HL-60 (cell line): Measurements from ENCODE around the gene METAP2.
"Not testable (repeated sequence)": the region's sequence is repeated elsewhere in the genome, so short reads cannot be mapped to it uniquely, and the experiment has no call there.

Experiments used
- DNase-seq, 2 experiments: peaks; one replicate each; pipeline ENCODE4 v3.0.0-alpha.2; 2010 to 2020; ENCODE audit warnings: low read depth in 1 of 2, low spot score in 1 of 2
- H3K27ac ChIP-seq: fragments of 250-450 bp; sonication (Bioruptor Pico); replicated peaks from 2 replicates; pipeline ENCODE4 v1.5.1; 2020; ENCODE audit warnings: mild to moderate bottlenecking, moderate library complexity
- H3K27me3 ChIP-seq: fragments of 250-450 bp; sonication (Bioruptor Pico); 2 replicates; pipeline ENCODE4 v1.5.1; 2021; ENCODE audit warnings: mild to moderate bottlenecking, moderate library complexity; ENCODE audit not compliant: insufficient read depth, poor library complexity, severe bottlenecking
- H3K4me3 ChIP-seq: replicated peaks from 2 replicates; pipeline ENCODE4 v1.5.1; 2011; ENCODE audit warnings: mild to moderate bottlenecking, control low read depth, low read length; ENCODE audit not compliant: insufficient read depth
- GABPA ChIP-seq: IDR thresholded peaks from 2 replicates; pipeline ENCODE4 v1.6.1; 2012; ENCODE audit warnings: low read depth
- POLR2AphosphoS5 ChIP-seq: IDR thresholded peaks from 2 replicates; pipeline ENCODE4 v1.6.1; 2012; ENCODE audit warnings: low read depth
- SPI1 ChIP-seq: IDR thresholded peaks from 2 replicates; pipeline ENCODE4 v1.6.1; 2012; ENCODE audit warnings: low read depth, mild to moderate bottlenecking, borderline replicate concordance
- TF ChIP-seq, protein P1 (sequence below): IDR thresholded peaks from one replicate; pipeline ENCODE4 v1.5.1; 2011; ENCODE audit warnings: low read length, control low read depth, inconsistent platforms; ENCODE audit not compliant: insufficient read depth
- TF ChIP-seq, protein P2 (sequence below): IDR thresholded peaks from 2 replicates; pipeline ENCODE4 v1.6.1; 2012; ENCODE audit warnings: low read depth; ENCODE audit not compliant: insufficient replicate concordance

METAP2 gene

DNA sequence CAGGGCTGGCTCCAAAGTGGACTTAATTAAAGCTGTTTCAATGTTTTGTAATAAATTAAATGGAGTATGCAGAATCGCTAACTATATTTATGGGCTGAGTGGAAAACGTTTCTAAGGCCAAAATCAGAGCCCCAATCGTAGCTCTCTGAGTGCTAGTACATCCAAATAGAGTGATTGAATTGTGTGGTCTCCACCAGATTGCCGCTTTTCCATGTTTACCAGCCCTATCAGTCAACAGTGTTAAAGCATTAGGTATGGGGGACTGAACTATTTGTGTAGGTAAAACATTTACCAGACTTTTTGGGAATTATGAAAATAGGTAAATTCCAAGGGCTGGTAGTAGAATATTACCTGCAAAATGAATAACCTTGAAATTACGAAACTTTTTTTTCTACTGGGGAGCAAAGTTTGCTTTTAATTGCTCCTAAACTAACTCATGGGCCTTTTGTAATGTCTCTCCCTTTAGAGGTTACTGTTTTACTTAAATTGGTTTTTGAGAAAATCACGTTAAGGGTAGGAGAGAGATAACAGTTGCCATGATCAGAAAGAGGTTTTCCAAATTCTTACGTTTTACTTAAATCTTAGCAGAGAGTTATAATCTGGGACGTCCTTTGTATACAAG lies 28.0 kb upstream of the METAP2 start:
- Histone ChIP-seq H3K27me3 (no peaks in the 10 kb centered on the region), H3K4me3 (no peak overlapping the region), H3K27ac (no peak overlapping the region)
- no peak for DNase-seq
- TF ChIP-seq, protein P1, sequence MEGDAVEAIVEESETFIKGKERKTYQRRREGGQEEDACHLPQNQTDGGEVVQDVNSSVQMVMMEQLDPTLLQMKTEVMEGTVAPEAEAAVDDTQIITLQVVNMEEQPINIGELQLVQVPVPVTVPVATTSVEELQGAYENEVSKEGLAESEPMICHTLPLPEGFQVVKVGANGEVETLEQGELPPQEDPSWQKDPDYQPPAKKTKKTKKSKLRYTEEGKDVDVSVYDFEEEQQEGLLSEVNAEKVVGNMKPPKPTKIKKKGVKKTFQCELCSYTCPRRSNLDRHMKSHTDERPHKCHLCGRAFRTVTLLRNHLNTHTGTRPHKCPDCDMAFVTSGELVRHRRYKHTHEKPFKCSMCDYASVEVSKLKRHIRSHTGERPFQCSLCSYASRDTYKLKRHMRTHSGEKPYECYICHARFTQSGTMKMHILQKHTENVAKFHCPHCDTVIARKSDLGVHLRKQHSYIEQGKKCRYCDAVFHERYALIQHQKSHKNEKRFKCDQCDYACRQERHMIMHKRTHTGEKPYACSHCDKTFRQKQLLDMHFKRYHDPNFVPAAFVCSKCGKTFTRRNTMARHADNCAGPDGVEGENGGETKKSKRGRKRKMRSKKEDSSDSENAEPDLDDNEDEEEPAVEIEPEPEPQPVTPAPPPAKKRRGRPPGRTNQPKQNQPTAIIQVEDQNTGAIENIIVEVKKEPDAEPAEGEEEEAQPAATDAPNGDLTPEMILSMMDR = no peak
- TF ChIP-seq, protein P2, sequence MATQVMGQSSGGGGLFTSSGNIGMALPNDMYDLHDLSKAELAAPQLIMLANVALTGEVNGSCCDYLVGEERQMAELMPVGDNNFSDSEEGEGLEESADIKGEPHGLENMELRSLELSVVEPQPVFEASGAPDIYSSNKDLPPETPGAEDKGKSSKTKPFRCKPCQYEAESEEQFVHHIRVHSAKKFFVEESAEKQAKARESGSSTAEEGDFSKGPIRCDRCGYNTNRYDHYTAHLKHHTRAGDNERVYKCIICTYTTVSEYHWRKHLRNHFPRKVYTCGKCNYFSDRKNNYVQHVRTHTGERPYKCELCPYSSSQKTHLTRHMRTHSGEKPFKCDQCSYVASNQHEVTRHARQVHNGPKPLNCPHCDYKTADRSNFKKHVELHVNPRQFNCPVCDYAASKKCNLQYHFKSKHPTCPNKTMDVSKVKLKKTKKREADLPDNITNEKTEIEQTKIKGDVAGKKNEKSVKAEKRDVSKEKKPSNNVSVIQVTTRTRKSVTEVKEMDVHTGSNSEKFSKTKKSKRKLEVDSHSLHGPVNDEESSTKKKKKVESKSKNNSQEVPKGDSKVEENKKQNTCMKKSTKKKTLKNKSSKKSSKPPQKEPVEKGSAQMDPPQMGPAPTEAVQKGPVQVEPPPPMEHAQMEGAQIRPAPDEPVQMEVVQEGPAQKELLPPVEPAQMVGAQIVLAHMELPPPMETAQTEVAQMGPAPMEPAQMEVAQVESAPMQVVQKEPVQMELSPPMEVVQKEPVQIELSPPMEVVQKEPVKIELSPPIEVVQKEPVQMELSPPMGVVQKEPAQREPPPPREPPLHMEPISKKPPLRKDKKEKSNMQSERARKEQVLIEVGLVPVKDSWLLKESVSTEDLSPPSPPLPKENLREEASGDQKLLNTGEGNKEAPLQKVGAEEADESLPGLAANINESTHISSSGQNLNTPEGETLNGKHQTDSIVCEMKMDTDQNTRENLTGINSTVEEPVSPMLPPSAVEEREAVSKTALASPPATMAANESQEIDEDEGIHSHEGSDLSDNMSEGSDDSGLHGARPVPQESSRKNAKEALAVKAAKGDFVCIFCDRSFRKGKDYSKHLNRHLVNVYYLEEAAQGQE = no peak
- TF ChIP-seq POLR2AphosphoS5 (no peak), GABPA (no peak), SPI1 (no peak)

DNA sequence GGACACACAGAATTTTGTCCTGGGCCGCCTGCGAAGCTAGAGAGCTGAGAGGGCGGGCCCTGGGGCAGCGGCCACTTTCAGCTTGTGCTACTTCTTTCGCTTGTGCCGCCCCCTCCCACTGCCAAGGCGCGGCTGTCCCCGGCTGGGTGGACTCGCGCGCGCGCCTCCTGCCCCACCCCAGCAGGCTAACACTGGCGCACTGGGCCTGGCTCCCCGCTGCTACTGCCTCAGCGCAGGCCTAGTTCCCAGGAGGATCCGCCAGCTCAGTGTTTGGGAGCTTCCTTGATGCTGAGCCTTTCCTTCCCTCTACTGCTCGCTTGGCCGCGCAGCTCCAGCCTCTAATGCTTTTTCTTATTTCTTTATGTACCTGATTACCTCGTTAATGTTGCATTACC lies 27.4 kb upstream of the METAP2 start:
- DNase-seq = no peak
- Histone ChIP-seq H3K4me3 (no peak overlapping the region), H3K27me3 (no peaks in the 10 kb centered on the region), H3K27ac (no peak overlapping the region)
- TF ChIP-seq, protein P1 = no peak
- no peak for TF ChIP-seq SPI1
- TF ChIP-seq GABPA = no peak
- TF ChIP-seq, protein P2 = no peak
- no peak for TF ChIP-seq POLR2AphosphoS5

DNA sequence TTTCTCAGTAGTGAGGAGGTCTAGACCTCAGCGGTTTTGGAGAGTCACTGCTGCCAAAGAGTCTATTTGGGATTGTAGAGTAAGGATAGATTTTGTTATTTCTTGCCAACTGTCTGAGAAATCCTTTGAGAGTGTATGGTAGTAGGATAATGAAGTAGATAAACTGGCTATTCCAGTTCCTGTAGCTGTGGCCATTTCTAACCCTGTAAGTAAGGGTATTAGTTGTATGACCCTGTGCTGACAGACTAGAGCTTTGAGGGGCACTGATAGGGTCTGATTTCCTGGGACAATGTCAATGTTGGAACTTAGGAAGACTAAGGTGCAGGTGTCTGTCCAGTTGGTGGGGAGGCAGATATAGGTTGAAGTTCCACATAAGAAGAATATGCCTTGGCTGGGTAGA lies 24.3 kb upstream of the METAP2 start:
- H3K4me3 ChIP-seq, H3K27ac ChIP-seq, H3K27me3 ChIP-seq, DNase-seq: not testable (repeated sequence)

DNA sequence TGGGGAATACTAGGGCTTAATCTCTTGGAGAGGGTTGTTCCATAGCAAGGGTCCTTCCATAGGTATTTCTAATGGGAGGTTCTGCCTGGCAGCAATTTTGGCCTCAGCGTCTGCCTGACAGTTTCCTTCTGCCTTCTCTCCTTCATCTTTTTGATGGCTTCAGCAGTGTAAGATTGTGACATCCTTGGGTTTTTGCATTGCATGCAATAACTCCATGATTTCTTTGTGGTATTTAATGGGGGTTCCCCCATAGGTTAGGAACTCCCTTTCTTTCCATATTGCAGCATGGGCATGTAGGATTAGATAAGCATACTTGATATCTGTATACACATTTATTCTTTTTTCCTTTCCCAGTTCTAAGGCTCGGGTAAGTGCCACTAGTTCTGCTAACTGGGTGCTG lies 21.5 kb upstream of the METAP2 start:
- not testable (repeated sequence) for H3K4me3 ChIP-seq, H3K27ac ChIP-seq, DNase-seq, H3K27me3 ChIP-seq

DNA sequence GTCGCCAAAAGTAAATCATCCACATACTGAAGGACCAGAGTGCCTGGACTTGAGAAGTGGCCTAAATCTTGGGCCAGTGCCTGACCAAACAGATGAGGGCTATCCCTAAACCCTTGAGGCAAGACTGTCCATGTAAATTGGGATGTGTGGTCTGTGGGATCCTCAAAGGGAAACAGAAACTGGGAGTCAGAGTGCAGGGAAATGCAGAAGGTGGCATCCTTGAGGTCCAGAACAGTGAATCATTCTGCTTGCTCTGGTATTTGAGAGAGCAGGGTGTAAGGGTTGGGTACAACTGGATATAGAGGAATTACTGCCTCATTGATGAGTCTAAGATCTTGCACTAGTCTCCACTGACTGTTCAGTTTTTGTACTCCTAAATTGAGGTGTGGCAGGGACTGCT lies 20.1 kb upstream of the METAP2 start:
- H3K27me3 ChIP-seq, H3K27ac ChIP-seq, DNase-seq, H3K4me3 ChIP-seq: not testable (repeated sequence)

DNA sequence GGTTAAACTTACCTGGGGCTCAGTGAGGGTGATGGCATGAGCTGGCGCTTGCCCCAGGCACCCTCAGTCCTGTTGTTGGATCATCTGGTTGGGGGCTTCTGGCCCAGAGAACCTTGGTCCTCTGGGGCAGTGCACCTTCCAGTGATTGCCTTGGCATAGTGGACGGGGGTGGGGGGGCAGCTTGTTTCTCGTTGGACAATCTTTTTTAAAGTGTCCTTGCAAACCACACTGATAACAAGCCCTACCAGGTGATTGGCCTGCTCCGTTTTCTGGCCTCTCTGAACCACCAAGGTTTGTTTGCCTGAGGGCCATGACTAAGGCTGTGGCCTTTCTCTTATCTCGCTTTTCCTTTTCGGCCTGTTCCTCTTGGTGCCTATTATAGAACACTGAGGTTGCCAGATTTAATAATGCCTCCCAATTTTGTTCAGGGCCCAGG lies 19.2 kb upstream of the METAP2 start:
- DNase-seq = not testable (repeated sequence)

DNA sequence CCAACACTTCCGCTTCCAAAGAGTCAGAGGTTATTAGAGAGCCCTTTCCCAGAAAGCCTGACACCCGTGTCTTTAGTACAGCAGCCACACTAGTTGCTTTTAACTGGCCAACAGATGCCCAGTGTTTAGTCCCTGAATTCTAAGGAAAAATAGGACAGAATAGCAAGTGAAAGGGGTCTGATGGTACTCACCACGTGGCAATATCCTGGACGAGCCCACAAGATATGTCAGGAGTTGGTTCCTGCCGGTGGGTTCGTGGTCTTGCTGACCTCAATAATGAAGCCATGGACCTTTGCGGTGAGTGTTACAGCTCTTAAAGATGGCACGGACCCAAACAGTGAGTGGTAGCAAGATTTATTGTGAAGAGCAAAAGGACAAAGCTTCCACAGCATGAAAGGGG lies 16.3 kb upstream of the METAP2 start:
- not testable (repeated sequence) for H3K4me3 ChIP-seq, H3K27me3 ChIP-seq, H3K27ac ChIP-seq, DNase-seq

More for the DNA sequence above, 19.2 kb upstream of the METAP2 start:
- not testable (repeated sequence) for H3K4me3 ChIP-seq, H3K27ac ChIP-seq, H3K27me3 ChIP-seq
